ENCODE measurements around the gene DACT2.

DNA sequence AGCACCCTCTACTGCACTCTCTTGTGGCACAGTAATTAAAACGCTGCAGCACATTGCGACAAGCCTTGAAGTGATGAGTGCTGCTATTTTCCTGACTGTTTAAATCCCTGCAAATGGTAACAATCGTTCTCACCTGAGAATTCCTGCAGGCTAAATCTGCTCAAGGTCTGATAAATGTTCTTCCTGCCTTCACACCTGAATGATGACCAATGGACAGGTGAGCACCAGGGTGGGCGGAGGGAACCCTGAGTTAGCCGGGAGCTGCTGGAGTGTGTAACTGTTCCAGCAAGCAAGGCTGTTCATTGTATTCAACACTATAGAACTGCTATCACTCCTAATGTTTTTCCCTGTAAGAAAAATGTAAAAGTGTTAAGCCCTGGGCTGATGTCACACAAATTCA, 4.0 kb downstream of the DACT2 start:
- TF ChIP-seq, protein P1, sequence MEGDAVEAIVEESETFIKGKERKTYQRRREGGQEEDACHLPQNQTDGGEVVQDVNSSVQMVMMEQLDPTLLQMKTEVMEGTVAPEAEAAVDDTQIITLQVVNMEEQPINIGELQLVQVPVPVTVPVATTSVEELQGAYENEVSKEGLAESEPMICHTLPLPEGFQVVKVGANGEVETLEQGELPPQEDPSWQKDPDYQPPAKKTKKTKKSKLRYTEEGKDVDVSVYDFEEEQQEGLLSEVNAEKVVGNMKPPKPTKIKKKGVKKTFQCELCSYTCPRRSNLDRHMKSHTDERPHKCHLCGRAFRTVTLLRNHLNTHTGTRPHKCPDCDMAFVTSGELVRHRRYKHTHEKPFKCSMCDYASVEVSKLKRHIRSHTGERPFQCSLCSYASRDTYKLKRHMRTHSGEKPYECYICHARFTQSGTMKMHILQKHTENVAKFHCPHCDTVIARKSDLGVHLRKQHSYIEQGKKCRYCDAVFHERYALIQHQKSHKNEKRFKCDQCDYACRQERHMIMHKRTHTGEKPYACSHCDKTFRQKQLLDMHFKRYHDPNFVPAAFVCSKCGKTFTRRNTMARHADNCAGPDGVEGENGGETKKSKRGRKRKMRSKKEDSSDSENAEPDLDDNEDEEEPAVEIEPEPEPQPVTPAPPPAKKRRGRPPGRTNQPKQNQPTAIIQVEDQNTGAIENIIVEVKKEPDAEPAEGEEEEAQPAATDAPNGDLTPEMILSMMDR (IDR thresholded peaks at IDR 0.05; ENCODE audit: low read depth, low read length): no peak
- TF ChIP-seq POLR2A (IDR thresholded peaks at IDR 0.05; ENCODE audit: extremely low read depth, insufficient read length) (no peak), MYC (IDR thresholded peaks at IDR 0.05; ENCODE audit: low read depth, low read length) (no peak)
- TF ChIP-seq, protein P2, sequence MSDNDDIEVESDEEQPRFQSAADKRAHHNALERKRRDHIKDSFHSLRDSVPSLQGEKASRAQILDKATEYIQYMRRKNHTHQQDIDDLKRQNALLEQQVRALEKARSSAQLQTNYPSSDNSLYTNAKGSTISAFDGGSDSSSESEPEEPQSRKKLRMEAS (IDR thresholded peaks at IDR 0.05; ENCODE audit: low read depth, low read length): no peak
